CD14-positive monocyte (primary cell): ENCODE data around the gene SSR3. TPM values are rescaled to one million over a fixed set of nuclear protein-coding genes. Genes with fewer than 3 reads are reported as not detected.
"Not testable (repeated sequence)": the region's sequence is repeated elsewhere in the genome, so short reads cannot be mapped to it uniquely, and the experiment has no call there.

Source experiments
- DNase-seq, 3 donors: peaks; one replicate each; pipeline ENCODE4 v3.0.0-alpha.2; 2011 to 2022
- H2AFZ ChIP-seq: 2 replicates; pipeline ENCODE4 v1.6.0; 2012; ENCODE audit warnings: mild to moderate bottlenecking, low read depth, low read length, inconsistent platforms; ENCODE audit not compliant: insufficient read depth, poor library complexity, severe bottlenecking
- H3K27ac ChIP-seq, 2 donors: 1 replicate in 1 of 2; 2 replicates in 1 of 2; pipeline ENCODE4 v1.5.1; 2012 to 2013; ENCODE audit warnings: low read length in 2 of 2, control low read depth in 1 of 2, inconsistent platforms in 1 of 2, low read depth in 1 of 2, mild to moderate bottlenecking in 1 of 2
- H3K27me3 ChIP-seq, 2 donors: one replicate each; pipeline versions ENCODE4 v1.6.0 to v1.6.1; 2011 to 2013; ENCODE audit warnings: low read length in 2 of 2; ENCODE audit not compliant: control insufficient read depth in 2 of 2, insufficient read depth in 2 of 2
- H3K36me3 ChIP-seq, 2 donors: replicated peaks in 1 of 2; 1 replicate in 1 of 2; 2 replicates in 1 of 2; pipeline versions ENCODE4 v1.5.1 to v1.6.1; 2012 to 2013; ENCODE audit warnings: low read length in 2 of 2, control low read depth in 1 of 2, inconsistent platforms in 1 of 2, mild to moderate bottlenecking in 1 of 2; ENCODE audit not compliant: insufficient read depth in 2 of 2, control insufficient read depth in 1 of 2
- H3K4me1 ChIP-seq, 2 donors: 1 replicate in 1 of 2; 2 replicates in 1 of 2; pipeline versions ENCODE4 v1.5.1 to v1.6.1; 2012 to 2013; ENCODE audit warnings: low read length in 2 of 2, control low read depth in 1 of 2, inconsistent platforms in 1 of 2, mild to moderate bottlenecking in 1 of 2, moderate library complexity in 1 of 2; ENCODE audit not compliant: insufficient read depth in 2 of 2, control insufficient read depth in 1 of 2
- H3K4me2 ChIP-seq: replicated peaks from 2 replicates; pipeline ENCODE3; 2012; ENCODE audit warnings: low read length, moderate library complexity, mild to moderate bottlenecking; ENCODE audit not compliant: poor library complexity, severe bottlenecking; ENCODE audit errors: extremely low read depth
- H3K4me3 ChIP-seq, 3 experiments: fragments of 200-600 bp in 1 of 3; sonication (generic) in 1 of 3; replicated peaks in 1 of 3; 1 replicate in 2 of 3; 2 replicates in 1 of 3; pipeline ENCODE4 v1.5.1; 2011 to 2013; ENCODE audit warnings: low read length in 3 of 3, mild to moderate bottlenecking in 3 of 3, control low read depth in 2 of 3, low read depth in 2 of 3, inconsistent platforms in 1 of 3, moderate library complexity in 1 of 3
- H3K79me2 ChIP-seq: 2 replicates; pipeline ENCODE4 v1.6.0; 2012; ENCODE audit warnings: mild to moderate bottlenecking, control low read depth, inconsistent platforms, low read length, moderate library complexity; ENCODE audit not compliant: insufficient read depth
- H3K9ac ChIP-seq: 2 replicates; pipeline ENCODE4 v1.6.0; 2017; ENCODE audit warnings: low read length, mild to moderate bottlenecking; ENCODE audit not compliant: insufficient read depth, poor library complexity, severe bottlenecking
- H3K9me3 ChIP-seq, 2 donors: replicated peaks in 1 of 2; 1 replicate in 1 of 2; 2 replicates in 1 of 2; pipeline versions ENCODE4 v1.5.1 to v1.6.1; 2012 to 2013; ENCODE audit warnings: low read length in 2 of 2, control low read depth in 1 of 2; ENCODE audit not compliant: control insufficient read depth in 1 of 2, insufficient read depth in 1 of 2
- H4K20me1 ChIP-seq: 2 replicates; pipeline ENCODE4 v1.6.0; 2012; ENCODE audit warnings: mild to moderate bottlenecking, low read length, control low read depth, moderate library complexity; ENCODE audit not compliant: insufficient read depth
- H3K27ac Mint-ChIP-seq, 7 donors: one replicate each; pipeline ENCODE4 v1.8.0; 2020; ENCODE audit warnings: mild to moderate bottlenecking in 7 of 7, mixed read lengths in 7 of 7, moderate library complexity in 6 of 7, inconsistent platforms in 2 of 7
- H3K27me3 Mint-ChIP-seq, 3 donors: one replicate each; pipeline ENCODE4 v1.8.0; 2021 to 2022; ENCODE audit warnings: low read depth in 3 of 3, mild to moderate bottlenecking in 3 of 3, mixed read lengths in 3 of 3, moderate library complexity in 3 of 3, inconsistent platforms in 1 of 3
- H3K36me3 Mint-ChIP-seq, 2 donors: one replicate each; pipeline ENCODE4 v1.8.0; 2020; ENCODE audit warnings: mixed read lengths in 2 of 2, inconsistent platforms in 1 of 2, mild to moderate bottlenecking in 1 of 2
- H3K4me1 Mint-ChIP-seq: one replicate; pipeline ENCODE4 v1.8.0; 2020; ENCODE audit warnings: mild to moderate bottlenecking, mixed read lengths
- H3K4me3 Mint-ChIP-seq, 2 donors: one replicate each; pipeline ENCODE4 v1.8.0; 2020; ENCODE audit warnings: mild to moderate bottlenecking in 2 of 2, mixed read lengths in 2 of 2, moderate library complexity in 1 of 2
- H3K9me3 Mint-ChIP-seq, 7 donors: one replicate each; pipeline ENCODE4 v1.8.0; 2020 to 2022; ENCODE audit warnings: mixed read lengths in 7 of 7, mild to moderate bottlenecking in 6 of 7, moderate library complexity in 6 of 7, inconsistent platforms in 2 of 7
- CTCF ChIP-seq: fragments of 200-600 bp; IDR thresholded peaks from one replicate; pipeline ENCODE4 v1.8.0; 2022; ENCODE audit warnings: antibody characterized with exemption, mild to moderate bottlenecking
- WGBS: methylation state at CpG from one replicate; pipeline ENCODE4 v1.1.5; 2013; ENCODE audit warnings: missing lambda C conversion rate; ENCODE audit not compliant: insufficient coverage; 5-methylcytosine and 5-hydroxymethylcytosine counted together
- intact Hi-C, 2 donors: fragments of 100-400 bp; cut with micrococcal nuclease; formaldehyde crosslinking; loops; one replicate each; pipeline versions ENCODE4 v1.15.0 to v1.15.1; 2023
- polyA plus RNA-seq, 3 donors: library from polyadenylated mRNA; depleted of rRNA in 1 of 3; unstranded in 2 of 3; stranded (reverse) in 1 of 3; fragments of 300-500 nt in 2 of 3; fragments of >200 nt in 1 of 3; fragmentation: Illumina TruSeq in 2 of 3; gene quantifications; 1 replicate in 2 of 3; 2 replicates in 1 of 3; pipeline ENCODE4 v1.2.3, GENCODE V29; 2012 to 2021

SSR3 gene
- polyA plus RNA-seq, 3 donors, result 46.6 to 243 (median 230) TPM

- Mint-ChIP-seq H3K4me3 (peak overlapping the region in 1 of 2 donors; percentile 3), H3K9me3 (peaks cover 0 to 4% (median 1%) of the 10 kb centered on the region in 7 donors), H3K27ac (no peak overlapping the region), H3K36me3 (peaks cover 0 to under 1% of the 10 kb centered on the region in 2 donors), H3K27me3 (peaks cover 0 to 2% (median 0%) of the 10 kb centered on the region in 3 donors), H3K4me1 (peaks cover 17% of the 10 kb centered on the region)
- no peak for TF ChIP-seq CTCF
- DNase-seq, result no peak
- peaks cover 1 to 2% of the 10 kb centered on the region in 2 donors for H3K4me1 ChIP-seq
- H3K9ac ChIP-seq, result no peak overlapping the region
- H3K79me2 ChIP-seq, result no peaks in the 10 kb centered on the region
- no peaks in the 10 kb centered on the region for H3K36me3 ChIP-seq
- 12% methylated on average over 4 of the region's 7 CpGs for WGBS
- no peaks in the 10 kb centered on the region for H3K9me3 ChIP-seq
- no peak overlapping the region for H3K4me3 ChIP-seq
- no peaks in the 10 kb centered on the region for H4K20me1 ChIP-seq
- intact Hi-C loops, result no loop called here
- H3K27me3 ChIP-seq, result no peaks in the 10 kb centered on the region
- peak overlapping the region; percentile 54 for H2AFZ ChIP-seq
- no peak overlapping the region for H3K4me2 ChIP-seq
- H3K27ac ChIP-seq, result no peak overlapping the region
Observed at GRCh38 chr3:156594219-156594683, 39.3 kb upstream of the SSR3 start.

GRCh38 chr3:156593814-156594213 lies 38.9 kb upstream of the SSR3 start:
- Histone ChIP-seq H3K27ac (no peak overlapping the region), H3K9me3 (no peaks in the 10 kb centered on the region), H2AFZ (peak overlapping the region; percentile 54), H3K4me3 (no peak overlapping the region), H3K4me2 (no peak overlapping the region), H3K9ac (no peak overlapping the region), H3K36me3 (no peaks in the 10 kb centered on the region), H3K4me1 (peaks cover 6% of the 10 kb centered on the region in 2 donors), H4K20me1 (no peaks in the 10 kb centered on the region), H3K79me2 (no peaks in the 10 kb centered on the region), H3K27me3 (no peaks in the 10 kb centered on the region)
- peaks cover 0 to 2% (median 0%) of the 10 kb centered on the region in 3 donors for H3K27me3 Mint-ChIP-seq
- peaks cover 0 to 4% (median 1%) of the 10 kb centered on the region in 7 donors for H3K9me3 Mint-ChIP-seq
- H3K27ac Mint-ChIP-seq, result no peak overlapping the region
- intact Hi-C loops, result no loop called here
- H3K4me3 Mint-ChIP-seq, result no peak overlapping the region
- peaks cover 21% of the 10 kb centered on the region for H3K4me1 Mint-ChIP-seq
- no peak for TF ChIP-seq CTCF
- peaks cover 0 to 1% of the 10 kb centered on the region in 2 donors for H3K36me3 Mint-ChIP-seq
- no peak for DNase-seq

- intact Hi-C loops, H3K4me3 Mint-ChIP-seq, H3K4me3 ChIP-seq, H3K79me2 ChIP-seq, H2AFZ ChIP-seq, H3K9me3 ChIP-seq, H3K27ac ChIP-seq, H3K9ac ChIP-seq, H3K27me3 Mint-ChIP-seq, H3K36me3 Mint-ChIP-seq, H3K9me3 Mint-ChIP-seq, H4K20me1 ChIP-seq, H3K36me3 ChIP-seq, H3K4me2 ChIP-seq, H3K27me3 ChIP-seq, DNase-seq: not testable (repeated sequence)
- 83% methylated on average over 1 of the region's 5 CpGs for WGBS
- H3K4me1 ChIP-seq, result peaks cover 32 to 39% of the 10 kb centered on the region in 2 donors
- Mint-ChIP-seq H3K4me1 (peaks cover 43% of the 10 kb centered on the region), H3K27ac (peak overlapping the region in 1 of 7 donors; percentile 12)
Observed at GRCh38 chr3:156589806-156590205, 34.9 kb upstream of the SSR3 start.
